Loucy (cell line): ENCODE measurements around the gene ZNF358.

Experiments used
- H2AFZ ChIP-seq: fragments of 200-600 bp; sonication (generic); 2 replicates; pipeline ENCODE4 v1.6.0; 2016; ENCODE audit warnings: antibody characterized with exemption, mild to moderate bottlenecking, low read length, moderate library complexity
- H3F3A ChIP-seq: fragments of 200-600 bp; 2 replicates; pipeline ENCODE4 v1.6.0; 2016; ENCODE audit warnings: antibody characterized with exemption, low read depth, mild to moderate bottlenecking
- H3K27me3 ChIP-seq: fragments of 200-600 bp; sonication (generic); 2 replicates; pipeline ENCODE4 v1.6.1; 2014; ENCODE audit warnings: low read length, mild to moderate bottlenecking; ENCODE audit not compliant: insufficient read depth, poor library complexity, severe bottlenecking
- H3K36me3 ChIP-seq: fragments of 200-600 bp; sonication (generic); 2 replicates; pipeline ENCODE4 v1.6.1; 2016; ENCODE audit warnings: low read length; ENCODE audit not compliant: insufficient read depth
- H3K4me1 ChIP-seq: fragments of 200-600 bp; sonication (generic); 2 replicates; pipeline ENCODE4 v1.5.1; 2014; ENCODE audit warnings: low read length, mild to moderate bottlenecking; ENCODE audit not compliant: insufficient read depth, poor library complexity, severe bottlenecking
- H3K4me2 ChIP-seq: fragments of 200-600 bp; sonication (generic); 2 replicates; pipeline ENCODE4 v1.6.0; 2014; ENCODE audit warnings: antibody characterized with exemption, low read length, low read depth, mild to moderate bottlenecking; ENCODE audit not compliant: poor library complexity, severe bottlenecking
- H3K4me3 ChIP-seq: fragments of 200-600 bp; sonication (generic); 2 replicates; pipeline ENCODE4 v1.5.1; 2014; ENCODE audit warnings: low read length, mild to moderate bottlenecking, mixed read lengths; ENCODE audit not compliant: poor library complexity, severe bottlenecking
- H3K79me2 ChIP-seq: fragments of 200-600 bp; sonication (generic); 2 replicates; pipeline ENCODE4 v1.6.1; 2014; ENCODE audit warnings: low read length; ENCODE audit not compliant: insufficient read depth
- H3K9ac ChIP-seq: fragments of 200-600 bp; sonication (generic); 2 replicates; pipeline ENCODE4 v1.6.0; 2014; ENCODE audit warnings: mild to moderate bottlenecking, low read depth, low read length, moderate library complexity; ENCODE audit not compliant: poor library complexity, severe bottlenecking
- H3K9me2 ChIP-seq: fragments of 200-600 bp; sonication (generic); replicated peaks from 2 replicates; pipeline ENCODE4 v1.6.1; 2016; ENCODE audit warnings: low read depth, low read length, mixed read lengths
- H3K9me3 ChIP-seq: fragments of 200-600 bp; sonication (generic); 2 replicates; pipeline ENCODE4 v1.6.1; 2014; ENCODE audit warnings: mild to moderate bottlenecking, antibody characterized with exemption, low read length, low read depth; ENCODE audit not compliant: insufficient read depth
- H4K20me1 ChIP-seq: fragments of 200-600 bp; sonication (generic); 2 replicates; pipeline ENCODE4 v1.6.0; 2014; ENCODE audit warnings: antibody characterized with exemption, low read length, mild to moderate bottlenecking; ENCODE audit not compliant: insufficient read depth, poor library complexity, severe bottlenecking
- EZH2phosphoT487 ChIP-seq: fragments of 200-600 bp; IDR thresholded peaks from 2 replicates; pipeline ENCODE4 v1.6.1; 2018; ENCODE audit warnings: antibody characterized with exemption, mild to moderate bottlenecking, moderate library complexity, borderline replicate concordance
- TF ChIP-seq, protein P1 (sequence below): fragments of 200-600 bp; sonication (generic); conservative IDR thresholded peaks from 2 replicates; pipeline ENCODE4 v1.5.1; 2014; ENCODE audit warnings: mild to moderate bottlenecking, antibody characterized with exemption, low read length

ZNF358 gene

DNA sequence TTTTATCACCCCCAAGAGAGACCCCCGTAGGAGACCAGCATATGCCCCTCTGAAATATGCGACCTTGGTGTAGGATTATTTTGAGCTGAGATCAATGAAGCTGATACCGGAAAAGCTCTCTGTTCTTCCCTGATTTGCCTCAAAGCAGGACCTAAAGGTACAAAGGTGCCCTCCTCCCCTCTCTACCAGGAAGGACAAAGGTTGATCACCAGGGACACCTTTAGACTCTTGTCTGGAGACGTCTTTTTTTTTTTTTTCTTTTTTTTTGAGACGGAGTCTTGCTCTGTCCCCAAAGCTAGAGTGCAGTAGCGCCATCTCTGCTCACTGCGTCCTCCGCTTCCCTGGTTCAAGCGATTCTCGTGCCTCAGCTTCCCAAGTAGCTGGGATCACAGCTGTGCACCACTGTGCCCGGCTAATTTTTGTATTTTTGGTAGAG, 26.3 kb upstream of the ZNF358 start:
- Histone ChIP-seq H3K9me3 (no peaks in the 10 kb centered on the region), H3F3A (no peaks in the 10 kb centered on the region), H3K27me3 (no peaks in the 10 kb centered on the region), H3K79me2 (no peaks in the 10 kb centered on the region), H3K4me3 (no peak overlapping the region), H3K4me1 (no peaks in the 10 kb centered on the region), H3K9me2 (no peaks in the 10 kb centered on the region), H2AFZ (no peak overlapping the region), H3K4me2 (no peak overlapping the region), H4K20me1 (no peaks in the 10 kb centered on the region), H3K36me3 (no peaks in the 10 kb centered on the region), H3K9ac (no peak overlapping the region)
- TF ChIP-seq, protein P1, sequence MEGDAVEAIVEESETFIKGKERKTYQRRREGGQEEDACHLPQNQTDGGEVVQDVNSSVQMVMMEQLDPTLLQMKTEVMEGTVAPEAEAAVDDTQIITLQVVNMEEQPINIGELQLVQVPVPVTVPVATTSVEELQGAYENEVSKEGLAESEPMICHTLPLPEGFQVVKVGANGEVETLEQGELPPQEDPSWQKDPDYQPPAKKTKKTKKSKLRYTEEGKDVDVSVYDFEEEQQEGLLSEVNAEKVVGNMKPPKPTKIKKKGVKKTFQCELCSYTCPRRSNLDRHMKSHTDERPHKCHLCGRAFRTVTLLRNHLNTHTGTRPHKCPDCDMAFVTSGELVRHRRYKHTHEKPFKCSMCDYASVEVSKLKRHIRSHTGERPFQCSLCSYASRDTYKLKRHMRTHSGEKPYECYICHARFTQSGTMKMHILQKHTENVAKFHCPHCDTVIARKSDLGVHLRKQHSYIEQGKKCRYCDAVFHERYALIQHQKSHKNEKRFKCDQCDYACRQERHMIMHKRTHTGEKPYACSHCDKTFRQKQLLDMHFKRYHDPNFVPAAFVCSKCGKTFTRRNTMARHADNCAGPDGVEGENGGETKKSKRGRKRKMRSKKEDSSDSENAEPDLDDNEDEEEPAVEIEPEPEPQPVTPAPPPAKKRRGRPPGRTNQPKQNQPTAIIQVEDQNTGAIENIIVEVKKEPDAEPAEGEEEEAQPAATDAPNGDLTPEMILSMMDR, result no peak
- TF ChIP-seq EZH2phosphoT487, result no peak

DNA sequence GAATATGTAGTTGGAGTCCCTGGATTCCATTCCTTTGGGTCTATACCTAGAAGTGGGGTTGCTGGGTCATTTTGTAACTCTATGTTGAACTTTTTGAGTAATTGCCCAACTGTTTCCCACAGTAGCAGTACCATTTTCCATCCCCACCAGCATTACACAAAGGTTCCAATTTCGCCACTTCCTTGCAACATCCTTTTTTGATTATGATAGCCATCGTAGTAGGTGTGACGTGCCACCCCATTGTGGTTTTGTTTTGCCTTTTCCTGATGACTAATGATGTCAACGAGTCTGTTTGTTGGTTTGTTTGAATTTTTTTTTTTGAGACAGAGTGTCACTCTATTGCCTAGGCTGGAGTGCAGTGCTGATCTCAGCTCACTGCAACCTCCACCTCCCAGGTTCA, 23.8 kb upstream of the ZNF358 start:
- Histone ChIP-seq H3K4me2 (no peak overlapping the region), H3K27me3 (no peaks in the 10 kb centered on the region), H3K4me1 (no peaks in the 10 kb centered on the region), H3K9me3 (no peaks in the 10 kb centered on the region), H3K4me3 (no peak overlapping the region), H3K79me2 (no peaks in the 10 kb centered on the region), H4K20me1 (no peaks in the 10 kb centered on the region), H2AFZ (no peak overlapping the region), H3K9me2 (no peaks in the 10 kb centered on the region), H3K36me3 (no peaks in the 10 kb centered on the region), H3F3A (no peaks in the 10 kb centered on the region), H3K9ac (no peak overlapping the region)
- TF ChIP-seq EZH2phosphoT487, result no peak
- TF ChIP-seq, protein P1, result no peak

DNA sequence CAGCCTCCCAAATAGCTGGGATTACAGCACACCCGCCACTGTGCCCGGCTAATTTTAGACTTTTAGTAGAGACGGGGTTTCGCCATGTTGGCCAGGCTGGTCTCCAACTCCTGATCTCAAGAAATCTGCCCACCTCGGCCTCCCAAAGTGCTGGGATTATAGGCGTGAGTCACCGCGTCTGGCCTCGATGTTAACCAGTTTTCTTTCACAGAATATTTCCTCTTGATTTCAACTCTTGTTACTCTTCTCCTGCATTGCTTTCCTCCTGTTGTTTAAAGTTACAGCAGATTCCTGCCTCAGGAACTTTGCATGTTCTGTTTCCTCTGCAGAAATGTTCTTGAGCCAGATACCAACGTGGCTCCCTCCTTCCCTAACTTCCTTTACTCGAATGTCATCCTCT, 23.3 kb upstream of the ZNF358 start:
- Histone ChIP-seq H2AFZ (no peak overlapping the region), H3K4me2 (no peak overlapping the region), H3K79me2 (no peaks in the 10 kb centered on the region), H3K9ac (no peak overlapping the region), H4K20me1 (no peaks in the 10 kb centered on the region), H3K9me2 (no peaks in the 10 kb centered on the region), H3K27me3 (no peaks in the 10 kb centered on the region), H3K4me1 (no peaks in the 10 kb centered on the region), H3K4me3 (no peak overlapping the region), H3F3A (no peaks in the 10 kb centered on the region), H3K36me3 (no peaks in the 10 kb centered on the region), H3K9me3 (no peaks in the 10 kb centered on the region)
- TF ChIP-seq EZH2phosphoT487, result no peak
- TF ChIP-seq, protein P1, result no peak
